Stimulated activated CD4-positive, alpha-beta T cell treated with anti-CD3 and anti-CD28 coated beads, Interleukin-15, amount 100 ng/mL, for 1 hour (primary cell): Measurements from ENCODE around the gene RPS6KA5.
"Not testable (repeated sequence)": the region's sequence is repeated elsewhere in the genome, so short reads cannot be mapped to it uniquely, and the experiment has no call there.

Experiments
- DNase-seq, 2 donors: peaks; one replicate each; pipeline ENCODE4 v3.0.0-alpha.2; 2020; ENCODE audit warnings: low read depth in 1 of 2, low spot score in 1 of 2

Gene RPS6KA5

DNA sequence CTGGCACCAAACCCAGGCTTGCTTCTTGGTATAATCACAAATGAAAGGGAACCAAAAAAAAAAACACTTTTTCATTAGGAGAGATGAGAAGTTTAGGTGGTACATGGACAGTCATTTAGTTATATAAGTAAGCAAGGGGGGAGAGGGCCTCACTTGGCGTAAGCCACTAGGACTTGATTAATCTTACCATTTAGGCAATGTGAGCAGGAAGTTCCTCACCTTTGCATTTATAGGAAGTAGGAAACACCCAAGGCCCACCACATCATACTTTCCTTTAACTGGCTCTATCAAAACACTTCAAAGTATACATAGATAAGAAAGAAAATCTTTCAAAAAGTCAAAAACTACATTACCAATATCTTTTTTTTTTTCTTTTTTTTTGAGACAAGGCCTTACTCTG lies 6.7 kb upstream of the RPS6KA5 start:
- no peak for DNase-seq

DNA sequence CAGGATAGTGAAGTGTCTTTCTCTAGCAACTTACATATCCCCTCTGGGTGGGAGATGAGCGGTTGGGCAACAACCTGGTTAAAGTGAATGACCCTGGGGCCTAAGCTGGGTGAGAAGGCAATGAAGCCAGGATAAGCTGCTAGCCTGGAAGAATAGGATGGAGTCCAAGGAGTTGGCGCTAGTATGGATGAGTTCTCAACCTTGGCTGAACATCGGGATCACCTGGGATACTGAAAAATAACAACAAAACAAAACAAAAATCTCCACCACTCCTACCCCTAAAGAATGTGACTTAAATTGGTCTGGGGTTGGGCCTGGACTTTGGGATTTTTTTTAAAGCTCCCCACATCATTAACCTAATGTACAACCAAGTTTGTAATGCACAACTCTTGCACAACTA lies 4.8 kb upstream of the RPS6KA5 start:
- DNase-seq, result no peak

DNA sequence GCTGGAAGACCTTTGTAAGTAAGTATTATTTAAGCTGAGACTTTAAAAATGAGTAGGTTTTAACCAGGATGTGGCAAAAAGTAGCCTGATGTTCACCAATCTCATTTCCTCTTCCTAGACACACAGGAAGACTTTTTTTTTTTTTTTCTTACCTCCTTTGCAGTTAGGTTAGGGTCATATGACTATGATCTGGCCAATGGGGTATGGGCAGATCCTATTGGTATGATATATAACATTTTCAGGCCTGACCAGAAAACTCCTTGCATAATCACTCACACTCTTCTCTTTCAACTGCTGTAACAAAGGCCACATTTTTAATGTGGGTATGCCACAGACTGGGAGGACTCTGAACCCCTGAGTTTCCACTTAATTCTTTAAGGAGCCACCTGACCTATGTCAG lies 2.7 kb upstream of the RPS6KA5 start:
- DNase-seq, result no peak

DNA sequence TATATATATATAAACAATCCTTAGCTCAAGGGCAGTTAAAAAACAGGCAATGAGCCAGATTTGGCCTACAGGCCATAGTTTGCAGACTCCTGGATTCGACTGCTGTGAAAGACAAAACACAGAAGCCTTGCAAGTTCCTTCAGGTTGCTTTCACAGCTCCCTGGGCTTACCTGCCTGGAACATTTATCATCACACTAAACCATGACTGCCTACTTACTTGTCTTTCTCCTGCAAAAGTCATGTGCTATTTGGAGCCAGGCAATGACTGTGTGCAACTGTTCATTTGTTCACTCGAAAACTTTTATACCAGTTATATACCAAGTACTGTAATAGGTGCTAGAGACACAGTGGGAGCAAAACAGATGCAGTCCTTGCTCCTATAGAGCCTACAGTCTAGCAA lies 2.2 kb upstream of the RPS6KA5 start:
- DNase-seq, result no peak

DNA sequence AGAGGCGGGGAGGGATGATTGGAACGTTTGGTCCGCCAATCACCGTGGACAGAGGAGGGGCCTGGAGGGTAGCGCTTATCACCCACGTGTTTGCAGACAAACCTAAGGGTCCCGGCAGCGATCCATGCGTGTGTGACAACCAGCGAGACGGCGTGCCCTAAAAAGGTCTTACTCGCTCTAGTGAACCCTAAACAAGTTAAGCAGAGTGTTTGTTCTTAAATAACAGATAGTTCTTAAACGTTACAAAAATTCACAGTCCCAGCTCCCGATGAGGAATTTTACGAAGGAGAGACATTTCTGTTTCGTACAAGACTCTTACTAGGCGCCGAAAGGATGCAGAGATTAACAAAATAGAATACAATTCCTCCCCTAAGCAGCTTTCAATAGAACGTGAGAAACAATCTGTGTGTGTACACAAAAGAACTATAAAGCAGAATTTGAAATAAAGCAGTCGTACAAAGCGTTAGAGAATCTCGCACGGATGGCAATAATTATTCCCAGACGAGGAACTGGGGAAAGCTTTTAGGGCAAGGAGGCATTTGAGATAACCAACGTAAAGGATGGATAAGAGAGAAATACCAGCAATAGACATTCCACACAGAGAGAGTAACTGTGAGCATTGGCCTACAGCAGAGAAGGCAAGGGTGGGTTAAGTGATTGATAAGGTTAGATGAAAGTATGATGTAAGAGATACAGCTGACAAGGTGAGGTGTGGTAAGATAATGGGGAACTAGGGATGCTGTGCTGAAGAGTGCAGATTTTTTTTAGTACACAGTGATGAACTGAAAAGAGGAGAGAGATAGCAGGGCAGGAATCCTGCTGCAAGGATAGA lies 831 bp upstream of the RPS6KA5 start:
- no peak for DNase-seq

DNA sequence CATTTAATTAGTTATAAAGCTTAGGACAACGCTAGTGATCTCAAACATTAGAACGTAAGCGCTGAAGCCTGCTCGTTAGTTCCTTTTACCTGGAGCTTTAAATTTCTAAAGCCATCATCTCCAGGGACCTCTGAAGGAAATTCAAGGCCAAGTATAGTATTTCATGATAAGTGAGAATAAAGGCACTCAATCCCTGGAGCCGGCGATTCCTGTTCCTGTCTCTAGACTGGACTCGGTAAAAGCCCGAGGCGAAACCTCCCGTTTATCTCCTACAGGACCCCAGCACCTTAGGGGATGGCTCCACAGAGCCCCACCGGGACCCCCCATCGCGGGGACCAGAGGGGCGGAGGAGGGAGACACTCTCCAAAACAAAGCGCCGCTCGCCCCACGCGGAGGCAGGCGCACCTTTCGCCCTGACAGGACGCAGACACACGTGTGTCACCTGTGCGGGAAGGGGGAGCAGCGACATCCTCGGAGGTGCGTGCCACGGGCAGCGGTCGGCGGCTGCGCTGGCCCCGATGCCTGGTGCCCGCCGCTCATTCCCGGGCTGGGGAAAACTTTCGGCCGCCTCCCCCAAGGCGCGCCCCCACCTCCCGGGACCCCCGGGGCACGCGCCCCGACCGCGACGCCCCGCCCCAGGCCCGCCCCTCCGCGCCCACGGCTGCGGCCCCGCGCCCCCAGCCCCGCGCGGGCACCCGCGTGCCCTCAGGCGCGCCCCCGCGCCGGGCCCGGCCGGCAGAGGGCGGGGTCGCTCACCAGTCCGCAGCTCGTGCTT lies 678 bp downstream of the RPS6KA5 start:
- peak; percentile 40 to 42 for DNase-seq

DNA sequence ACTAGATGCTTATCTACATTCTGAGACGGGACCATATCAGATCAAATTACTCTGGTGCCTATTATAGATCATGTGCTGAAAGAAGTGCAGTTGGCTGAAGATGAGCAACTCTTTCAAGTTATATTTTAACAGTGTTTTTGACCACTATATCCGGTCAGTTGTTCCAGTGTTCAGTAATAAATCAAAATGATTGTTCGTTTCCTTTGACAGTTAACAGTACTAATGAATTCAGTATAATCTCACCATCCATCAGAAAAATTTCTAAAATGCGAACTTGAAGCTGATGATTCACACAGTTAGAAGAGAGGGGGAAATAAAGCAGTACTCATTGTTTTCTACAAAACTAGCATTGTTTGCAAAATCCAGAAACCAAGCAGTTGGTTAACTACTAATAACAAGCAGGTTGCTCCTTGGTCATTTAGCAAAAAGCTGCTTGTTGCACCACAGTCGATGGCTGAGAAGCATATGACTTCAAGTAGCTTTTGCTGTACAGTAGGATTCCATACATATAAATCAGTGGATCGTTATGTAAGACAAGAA lies 2.3 kb downstream of the RPS6KA5 start:
- no peak for DNase-seq

DNA sequence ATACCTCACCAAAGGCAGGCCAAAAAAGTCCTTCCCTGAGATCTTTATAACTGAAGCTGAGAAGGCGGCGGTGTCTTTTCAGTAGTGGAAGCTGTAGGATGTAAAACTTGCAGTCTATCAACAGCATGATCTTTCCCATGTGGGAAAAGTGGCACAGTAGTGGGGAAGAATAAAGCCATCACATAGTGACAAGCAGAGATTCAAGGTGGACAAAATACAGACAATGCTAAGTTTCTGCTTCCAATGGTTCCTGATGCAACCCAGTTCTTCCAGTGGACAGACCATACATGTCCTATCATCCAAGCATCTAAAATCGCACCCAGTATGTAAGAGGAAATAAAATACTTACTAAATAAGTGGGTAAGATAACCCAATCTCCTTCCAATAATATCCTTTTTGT lies 4.1 kb downstream of the RPS6KA5 start:
- DNase-seq, result no peak

DNA sequence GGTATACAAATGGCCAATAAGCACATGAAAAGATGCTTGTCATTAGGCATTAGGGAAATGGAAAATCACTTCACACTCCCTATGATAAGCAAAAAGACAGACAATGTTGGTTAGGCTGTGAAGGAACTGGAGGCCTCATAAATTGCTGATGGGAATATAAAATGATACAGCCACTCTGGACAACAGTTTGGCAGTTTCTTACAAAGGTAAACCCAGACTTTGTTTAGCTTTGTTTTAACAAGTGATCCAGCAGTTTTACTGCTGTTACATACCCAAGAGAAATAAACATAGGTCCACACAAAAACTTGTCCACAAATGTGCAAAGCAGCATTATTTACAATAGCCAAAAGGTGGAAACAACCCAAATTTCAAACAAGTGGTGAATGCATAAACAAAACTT lies 5.4 kb downstream of the RPS6KA5 start:
- DNase-seq, result no peak

DNA sequence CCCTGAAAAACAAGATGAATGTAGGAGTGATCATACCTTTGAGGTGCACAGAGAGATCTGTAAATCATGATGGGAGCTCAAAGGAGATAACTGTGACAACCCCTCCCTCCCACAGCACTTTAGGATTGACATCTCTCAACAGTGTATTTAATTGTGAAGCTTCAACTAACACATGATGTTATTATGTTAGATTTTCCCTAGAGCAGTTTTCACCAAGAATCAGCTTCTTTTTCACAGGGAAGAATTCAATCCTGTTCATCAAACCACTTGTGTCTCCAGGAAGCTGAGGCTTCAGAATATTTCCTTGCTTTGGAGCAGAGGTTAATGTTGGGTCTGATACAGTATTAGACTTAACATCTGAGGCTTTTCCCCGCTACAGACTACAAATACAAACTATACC lies 11.8 kb downstream of the RPS6KA5 start:
- no peak for DNase-seq

DNA sequence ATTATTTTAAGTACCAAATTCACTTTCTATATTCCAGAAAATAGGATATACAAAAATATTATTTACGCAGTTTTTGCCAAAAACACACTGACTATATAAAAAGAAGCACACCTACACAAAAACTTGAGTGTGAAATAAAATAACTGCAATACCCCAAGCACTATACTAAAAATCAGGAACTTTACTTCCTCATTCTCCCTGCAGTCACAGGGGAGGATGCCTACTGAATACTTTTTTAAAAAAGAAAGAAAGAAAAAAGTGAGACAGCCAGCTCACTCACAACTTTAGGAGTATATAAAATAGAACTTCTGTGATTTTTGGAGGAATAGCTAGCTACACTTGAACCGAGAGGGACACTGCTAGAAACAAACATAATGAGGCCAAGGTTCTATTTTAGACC lies 12.2 kb downstream of the RPS6KA5 start:
- DNase-seq, result no peak

DNA sequence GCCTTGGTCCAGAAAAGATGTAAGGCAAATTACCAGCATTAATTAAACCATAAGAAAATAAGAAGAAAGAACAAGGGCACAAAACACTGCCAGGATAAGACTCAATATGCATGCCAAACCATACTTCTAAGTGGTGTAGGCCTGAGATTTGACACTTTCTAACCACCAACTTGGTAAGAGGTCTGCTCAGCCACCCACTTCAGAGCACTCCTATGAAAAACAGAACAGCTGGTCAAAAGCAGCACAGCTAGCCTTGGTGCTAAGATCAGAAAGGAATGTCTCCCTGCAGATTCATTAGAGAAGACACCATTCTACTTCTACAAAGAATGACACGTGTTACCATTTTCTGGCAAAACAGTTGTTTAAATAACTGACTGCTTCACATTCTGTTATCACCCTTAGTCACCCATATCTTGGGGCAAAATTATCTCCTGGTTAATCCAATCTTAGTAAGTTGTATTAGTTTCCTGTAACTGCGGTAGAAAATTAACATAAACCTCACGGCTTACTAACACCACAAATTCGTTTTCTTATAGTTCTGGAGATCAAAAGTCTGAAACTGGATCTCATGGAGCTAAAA lies 13.2 kb downstream of the RPS6KA5 start:
- DNase-seq, result no peak

DNA sequence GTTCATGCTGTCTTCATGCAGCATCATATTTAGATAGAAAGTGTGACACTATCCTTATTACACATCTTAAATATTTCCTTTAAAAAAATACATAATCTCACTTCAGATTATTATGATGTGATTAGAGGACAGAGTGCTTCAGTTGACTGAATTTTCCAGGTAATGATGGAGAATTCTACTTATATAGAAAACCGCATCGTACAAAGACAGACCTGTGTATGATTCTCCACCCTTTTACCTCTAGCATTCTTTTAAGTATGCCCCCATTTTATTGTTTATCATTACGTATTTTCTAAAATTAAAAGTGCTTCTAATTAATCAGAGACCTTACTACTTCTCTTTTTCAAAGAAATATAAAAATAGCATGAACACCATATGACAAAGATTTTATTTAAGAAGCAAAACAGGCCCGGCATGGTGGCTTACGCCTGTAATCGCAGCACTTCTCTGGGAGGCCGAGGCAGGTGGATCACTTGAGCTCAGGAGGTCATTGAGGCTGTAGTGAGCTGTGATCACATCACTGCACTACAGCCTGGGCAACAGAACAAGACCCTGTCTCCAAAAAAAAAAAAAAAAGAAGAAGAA lies 13.9 kb downstream of the RPS6KA5 start:
- no peak for DNase-seq

DNA sequence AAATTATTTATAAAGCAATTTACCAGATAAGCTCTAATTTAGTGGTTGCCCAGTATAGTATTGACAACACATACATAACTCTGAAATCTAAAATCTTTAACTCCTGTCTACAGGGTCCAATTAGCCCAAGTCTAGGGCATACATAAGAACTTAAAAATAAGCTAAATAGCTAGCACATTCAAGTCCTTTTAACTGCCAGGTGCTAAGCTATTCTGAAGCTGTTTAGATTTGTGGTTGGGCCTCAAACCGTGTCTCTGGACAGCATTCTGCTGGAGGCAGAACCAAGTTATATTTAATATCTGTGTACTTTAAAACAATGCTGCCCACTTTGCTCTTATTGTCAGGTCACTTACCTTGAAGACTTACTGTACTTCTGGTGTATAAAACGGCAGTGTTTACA lies 19.0 kb downstream of the RPS6KA5 start:
- no peak for DNase-seq

DNA sequence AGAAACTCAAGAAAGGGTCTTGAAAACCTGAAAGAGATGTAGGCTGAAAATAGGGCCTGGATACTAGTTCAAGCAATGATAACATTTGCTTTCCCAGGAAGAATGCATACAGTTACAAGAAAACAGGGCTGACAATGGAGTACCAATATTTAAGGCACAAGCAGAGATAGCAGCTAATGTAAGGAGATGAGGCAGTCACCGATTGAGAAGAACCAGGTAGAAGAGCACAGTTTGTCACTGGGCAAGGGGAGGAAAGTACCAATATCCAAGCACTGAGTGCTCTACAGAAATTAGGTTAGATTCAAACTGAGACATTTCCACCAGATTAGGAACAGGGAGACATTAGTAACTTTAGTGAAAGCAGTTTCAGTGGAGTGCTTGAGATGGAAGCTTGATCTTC lies 19.9 kb downstream of the RPS6KA5 start:
- no peak for DNase-seq

DNA sequence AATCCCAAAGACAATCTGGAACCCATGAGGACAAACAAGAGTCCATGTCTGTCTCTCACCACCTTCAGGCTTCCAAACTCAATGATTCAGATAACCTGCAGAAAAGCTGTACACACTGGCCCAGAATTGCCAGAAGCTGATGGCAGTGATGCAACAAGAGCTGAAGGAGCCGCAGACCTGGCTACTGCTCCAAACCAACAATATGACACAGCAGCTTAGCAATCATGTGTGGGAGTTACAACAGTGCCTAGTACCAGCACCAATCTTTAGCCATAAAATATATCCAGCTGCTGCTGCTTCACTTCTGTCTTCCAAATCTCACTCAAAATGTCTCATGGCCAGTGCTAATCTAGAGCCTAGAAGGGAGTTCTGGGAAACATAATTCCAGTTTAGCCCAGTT lies 22.0 kb downstream of the RPS6KA5 start:
- DNase-seq, result no peak

DNA sequence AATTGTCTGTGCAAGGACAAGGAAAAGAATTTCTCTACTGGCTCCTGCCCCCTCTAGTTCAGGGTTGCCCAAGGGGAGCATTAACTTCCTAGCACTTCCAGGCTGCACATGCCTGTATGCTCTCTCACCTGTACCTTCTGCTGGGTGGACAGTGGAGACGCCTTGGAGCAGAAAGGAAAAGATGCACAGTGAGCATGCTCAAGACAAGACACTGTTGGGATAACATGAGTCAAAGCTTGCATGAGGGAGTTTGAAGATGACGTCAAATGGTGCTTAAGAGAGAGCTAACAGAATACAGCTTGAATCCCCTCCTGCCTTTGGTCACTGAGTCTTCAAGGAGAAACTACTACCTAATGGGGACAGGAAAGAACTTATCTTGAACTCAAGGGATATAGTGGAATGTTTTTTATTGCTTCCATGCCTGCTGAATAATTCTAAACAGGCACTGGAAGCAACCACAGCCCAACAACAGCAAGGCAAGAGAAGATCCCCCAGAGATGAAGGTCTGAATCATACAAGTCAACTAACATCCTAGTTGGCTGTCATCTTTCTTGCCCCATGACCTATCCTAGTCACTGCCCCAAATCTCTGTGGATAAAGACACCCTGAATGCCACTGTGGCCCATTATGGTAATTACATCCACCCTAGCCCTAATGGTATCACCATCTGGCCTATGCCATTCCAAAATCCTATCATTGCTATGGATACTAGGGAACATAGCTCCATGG lies 23.5 kb downstream of the RPS6KA5 start:
- DNase-seq, result no peak

DNA sequence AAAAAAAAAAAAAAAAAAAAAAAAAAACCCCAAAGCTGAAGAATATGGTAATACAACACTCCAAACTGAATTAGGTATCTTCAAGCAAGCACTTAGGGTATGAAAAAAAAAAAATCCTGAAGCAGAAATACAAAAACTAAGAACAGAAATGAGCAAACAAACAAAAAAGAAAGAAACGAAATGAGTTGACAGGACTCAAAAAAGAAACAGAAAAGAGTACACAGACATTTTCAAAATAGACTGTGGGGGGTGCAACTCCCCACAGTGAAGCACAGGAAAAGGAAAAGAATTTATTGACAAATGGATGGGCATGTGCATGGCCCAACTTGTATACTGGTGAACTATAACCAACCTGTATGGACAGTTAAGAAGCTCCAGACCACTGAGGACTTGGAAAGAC lies 24.6 kb downstream of the RPS6KA5 start:
- DNase-seq, result no peak

DNA sequence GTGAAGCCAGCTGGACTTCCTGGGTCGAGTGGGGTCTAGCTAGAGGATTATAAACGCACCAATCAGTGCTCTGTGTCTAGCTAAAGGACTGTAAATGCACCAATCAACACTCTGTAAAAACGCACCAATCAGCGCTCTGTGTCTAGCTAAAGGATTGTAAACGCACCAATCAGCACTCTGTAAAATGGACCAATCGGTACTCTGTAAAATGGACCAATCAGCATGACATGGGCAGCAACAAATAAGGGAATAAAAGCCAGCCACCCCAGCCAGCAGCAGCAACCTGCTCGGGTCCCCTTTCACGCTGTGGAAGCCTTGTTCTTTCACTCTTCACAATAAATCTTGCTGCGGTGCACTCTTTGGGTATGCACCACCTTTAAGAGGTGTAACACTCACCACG lies 26.1 kb downstream of the RPS6KA5 start:
- not testable (repeated sequence) for DNase-seq

DNA sequence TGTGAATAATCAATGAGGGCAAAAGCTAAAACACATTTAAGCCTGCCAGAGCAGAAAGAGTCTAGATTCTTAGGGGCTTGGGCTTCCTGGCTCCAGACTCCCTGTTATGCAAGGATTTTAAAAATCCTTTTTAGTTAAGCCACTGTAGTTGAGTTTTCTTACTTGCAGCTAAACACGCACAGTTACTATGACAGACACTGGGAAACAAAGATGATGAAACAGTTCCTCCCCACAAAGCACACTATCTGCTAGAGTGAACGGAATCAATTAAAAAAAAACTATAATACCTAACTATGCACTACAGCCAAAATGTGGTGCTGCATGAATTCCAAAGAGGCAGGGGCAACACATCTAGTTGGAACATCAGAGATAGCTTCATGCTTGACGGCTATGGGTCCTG lies 28.2 kb downstream of the RPS6KA5 start:
- no peak for DNase-seq

DNA sequence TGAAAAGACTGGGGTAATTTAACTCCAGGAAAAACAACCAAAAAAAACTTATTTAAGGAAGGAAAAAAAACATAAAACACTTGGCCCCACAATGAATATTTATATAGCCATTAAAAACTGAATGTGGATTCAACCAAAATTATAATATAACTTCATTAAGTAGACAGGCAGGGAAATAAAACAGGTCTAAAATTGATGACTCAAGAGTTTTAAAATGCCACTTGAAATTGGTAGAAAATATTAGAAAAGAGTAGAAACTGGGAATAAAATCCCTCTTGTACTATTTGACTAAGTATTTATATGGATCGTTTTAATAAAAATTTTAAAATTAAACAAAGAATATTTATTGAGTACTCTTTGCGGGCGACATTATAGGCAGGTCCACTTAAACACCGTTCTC lies 28.8 kb downstream of the RPS6KA5 start:
- DNase-seq, result no peak
